HepG2 (cell line): ENCODE results near the gene TROAP. TPM values are rescaled to one million over a fixed set of nuclear protein-coding genes. Genes with fewer than 3 reads are reported as not detected.

Experiments used
- ATAC-seq: fragments of 200-7000 bp; cut with Tn5 transposase; 3 replicates; pipeline ENCODE4 v1.9.1; 2020; ENCODE audit warnings: mild to moderate bottlenecking, moderate library complexity
- BruUV-seq: library from RNA; stranded (reverse); fragments of 400-500 nt; replicated peaks from 2 replicates; lab custom pipeline; 2021; lab: Mats Ljungman, UMichigan
- CTCF ChIA-PET: fragments of 300-600 bp; formaldehyde crosslinking; extraction: SDS; loops from one replicate; lab custom pipeline; 2021; ENCODE audit warnings: low total read pairs, inconsistent platforms, low intra/inter-chr PET ratio; lab: Yijun Ruan, JAX
- POLR2A ChIA-PET: fragments of 350-600 bp; sonication (Branson Sonifier 250); formaldehyde crosslinking; loops from one replicate; lab custom pipeline; 2020; ENCODE audit warnings: antibody characterized with exemption, inconsistent platforms; lab: Yijun Ruan, JAX
- DNase-seq: peaks from one replicate; pipeline ENCODE4 v3.0.0-alpha.2; 2015; ENCODE audit warnings: low spot score
- FAIRE-seq: peaks from 3 replicates; lab custom pipeline; 2011; peaks lifted over from hg19 to GRCh38; lab: Jason Lieb, UNC
- H2AFZ ChIP-seq: one replicate; pipeline ENCODE4 v1.6.1; 2011; ENCODE audit warnings: low read length, inconsistent platforms
- H3K27ac ChIP-seq: fragments of 300-600 bp; 3 replicates; pipeline ENCODE4 v1.8.0; 2011; ENCODE audit warnings: mixed run types, mild to moderate bottlenecking, mixed read lengths, low read length, inconsistent platforms; ENCODE audit not compliant: insufficient read depth; ENCODE audit errors: extremely low read length
- H3K27me3 ChIP-seq, 2 experiments: fragments of 200-600 bp in 1 of 2; 2 replicates in 1 of 2; 3 replicates in 1 of 2; pipeline versions ENCODE4 v1.6.0 to v1.8.0; 2011; ENCODE audit warnings: low read length in 2 of 2, mild to moderate bottlenecking in 2 of 2, moderate library complexity in 2 of 2, inconsistent platforms in 1 of 2; ENCODE audit not compliant: insufficient read depth in 2 of 2, control insufficient read depth in 1 of 2
- H3K36me3 ChIP-seq, 2 experiments: fragments of 200-600 bp in 1 of 2; replicated peaks in 1 of 2; 2 replicates in 1 of 2; 3 replicates in 1 of 2; pipeline versions ENCODE4 v1.5.1 to v1.8.0; 2011; ENCODE audit warnings: low read length in 2 of 2, inconsistent platforms in 1 of 2; ENCODE audit not compliant: insufficient read depth in 2 of 2, control insufficient read depth in 1 of 2
- H3K4me1 ChIP-seq: 2 replicates; pipeline ENCODE4 v1.5.1; 2012; ENCODE audit warnings: low read length, inconsistent platforms; ENCODE audit not compliant: insufficient read depth
- H3K4me2 ChIP-seq: 2 replicates; pipeline ENCODE4 v1.6.0; 2011; ENCODE audit warnings: low read depth, low read length, inconsistent platforms
- H3K4me3 ChIP-seq, 3 experiments: fragments of 200-600 bp in 1 of 3; sonication (generic), shearing (Covaris generic) in 1 of 3; replicated peaks in 1 of 3; 2 replicates each; pipeline ENCODE4 v1.5.1; 2011 to 2016; ENCODE audit warnings: low read length in 3 of 3, inconsistent platforms in 2 of 3, low read depth in 2 of 3, mild to moderate bottlenecking in 2 of 3, control low read depth in 1 of 3, mixed read lengths in 1 of 3; ENCODE audit not compliant: insufficient read depth in 1 of 3
- H3K79me2 ChIP-seq: one replicate; pipeline ENCODE4 v1.6.1; 2011; ENCODE audit warnings: low read length, inconsistent platforms; ENCODE audit not compliant: insufficient read depth
- H3K9ac ChIP-seq: 2 replicates; pipeline ENCODE4 v1.6.0; 2011; ENCODE audit warnings: mild to moderate bottlenecking, low read depth, low read length, inconsistent platforms; ENCODE audit not compliant: insufficient read depth
- H3K9me3 ChIP-seq: 2 replicates; pipeline ENCODE4 v1.5.1; 2012; ENCODE audit warnings: mild to moderate bottlenecking, low read length
- H4K20me1 ChIP-seq: 2 replicates; pipeline ENCODE4 v1.6.0; 2011; ENCODE audit warnings: inconsistent platforms, mild to moderate bottlenecking, low read length, moderate library complexity; ENCODE audit not compliant: insufficient read depth
- ARID2 ChIP-seq: sonication (generic); formaldehyde crosslinking; IDR thresholded peaks from 2 replicates; pipeline ENCODE4 v1.8.1; 2022; ENCODE audit warnings: mild to moderate bottlenecking, missing genetic modification reagents, borderline replicate concordance
- ASH2L ChIP-seq: fragments of 300-600, 200-600 bp; sonication (generic); IDR thresholded peaks from 2 replicates; pipeline ENCODE4 v1.7.0; 2017; ENCODE audit warnings: low read depth, mild to moderate bottlenecking, moderate library complexity, mixed read lengths, low read length; ENCODE audit not compliant: insufficient read length
- CHD2 ChIP-seq: IDR thresholded peaks from 2 replicates; pipeline ENCODE4 v1.6.1; 2011; ENCODE audit warnings: low read depth, low read length, improper control_type of control experiment
- ELF3 ChIP-seq: IDR thresholded peaks from 2 replicates; pipeline ENCODE4 v1.6.1; 2016; ENCODE audit warnings: missing genetic modification reagents, missing compliant biosample characterization
- GABPB1 ChIP-seq: IDR thresholded peaks from 2 replicates; pipeline ENCODE4 v1.6.1; 2016; ENCODE audit warnings: mild to moderate bottlenecking, missing genetic modification reagents, moderate library complexity, missing compliant biosample characterization
- HDAC2 ChIP-seq: sonication (generic); formaldehyde crosslinking; IDR thresholded peaks from 2 replicates; pipeline ENCODE4 v1.4.0; 2020; ENCODE audit warnings: missing genetic modification reagents
- KLF12 ChIP-seq: sonication (generic); formaldehyde crosslinking; IDR thresholded peaks from 2 replicates; pipeline ENCODE4 v1.4.0; 2020; ENCODE audit warnings: missing genetic modification reagents, borderline replicate concordance
- MAFK ChIP-seq, 2 experiments: IDR thresholded peaks in 1 of 2; conservative IDR thresholded peaks in 1 of 2; 2 replicates each; pipeline ENCODE4 v1.6.1; 2011; ENCODE audit warnings: improper control_type of control experiment in 2 of 2, low read length in 2 of 2
- MTA1 ChIP-seq: sonication (generic); formaldehyde crosslinking; IDR thresholded peaks from 2 replicates; pipeline ENCODE4 v1.4.0; 2020; ENCODE audit warnings: missing genetic modification reagents, mild to moderate bottlenecking, borderline replicate concordance
- PCBP1 ChIP-seq: fragments of 200-400 bp; formaldehyde crosslinking; IDR thresholded peaks from 2 replicates; pipeline ENCODE4 v1.6.1; 2017; ENCODE audit warnings: mild to moderate bottlenecking, low read depth, low read length, borderline replicate concordance
- POLR2A ChIP-seq, 2 experiments: IDR thresholded peaks; 2 replicates each; pipeline ENCODE4 v1.6.1; 2011; ENCODE audit warnings: low read depth in 2 of 2, low read length in 2 of 2, mild to moderate bottlenecking in 1 of 2, moderate library complexity in 1 of 2; ENCODE audit not compliant: insufficient read depth in 1 of 2
- PTBP1 ChIP-seq: fragments of 200-400 bp; formaldehyde crosslinking; IDR thresholded peaks from 2 replicates; pipeline ENCODE4 v1.6.1; 2018; ENCODE audit warnings: low read length, low read depth; ENCODE audit not compliant: poor library complexity, severe bottlenecking
- SKI ChIP-seq: fragments of 450-650 bp; IDR thresholded peaks from one replicate; pipeline ENCODE4 v1.6.1; 2018; ENCODE audit warnings: mild to moderate bottlenecking; ENCODE audit not compliant: partially characterized antibody
- YY1 ChIP-seq: IDR thresholded peaks from 2 replicates; pipeline ENCODE4 v1.6.1; 2011; ENCODE audit warnings: low read length, low read depth, moderate library complexity, mild to moderate bottlenecking; ENCODE audit not compliant: insufficient read depth, insufficient replicate concordance
- ZNF281 ChIP-seq: sonication (generic); formaldehyde crosslinking; IDR thresholded peaks from 2 replicates; pipeline ENCODE4 v1.4.0; 2020; ENCODE audit warnings: missing genetic modification reagents, borderline replicate concordance
- ZNF296 ChIP-seq: sonication (generic); formaldehyde crosslinking; conservative IDR thresholded peaks from 2 replicates; pipeline ENCODE4 v1.5.0; 2020; ENCODE audit warnings: mild to moderate bottlenecking, missing genetic modification reagents
- ZNF879 ChIP-seq: sonication (generic); formaldehyde crosslinking; IDR thresholded peaks from 2 replicates; pipeline ENCODE4 v1.8.1; 2023; ENCODE audit warnings: missing genetic modification reagents
- WGBS: methylation state at CpG from one replicate; pipeline ENCODE4 v1.1.6; 2017; ENCODE audit warnings: low lambda C conversion rate; 5-methylcytosine and 5-hydroxymethylcytosine counted together
- in situ Hi-C: cut with HindIII; loops from 2 replicates; pipeline ENCODE4 v1.10.0; 2017; ENCODE audit warnings: low pct_unique_long_range_greater_than_20kb; ENCODE audit not compliant: extremely low pct_ligation_motif_present
- intact Hi-C: fragments of 100-400 bp; cut with micrococcal nuclease; formaldehyde crosslinking; loops from one replicate; pipeline ENCODE4 v1.10.0; 2022; ENCODE audit not compliant: unreplicated experiment
- polyA plus RNA-seq, 8 experiments: library from polyadenylated mRNA; depleted of rRNA in 3 of 8; stranded (reverse) in 7 of 8; unstranded in 1 of 8; fragments of >200 nt; fragmentation: Illumina TruSeq in 4 of 8; extraction: Trizol in 4 of 8; gene quantifications; 2 replicates each; pipeline versions ENCODE4 v1.2.1 to v1.2.3, GENCODE V29; 2011 to 2016; ENCODE audit warnings: low read depth in 4 of 8, missing spikeins in 1 of 8, mixed read lengths in 1 of 8; ENCODE audit not compliant: insufficient read depth in 1 of 8
- total RNA-seq, 5 experiments: library from RNA; depleted of rRNA; stranded (reverse); fragments of >200 nt; fragmentation: Illumina TruSeq; extraction: Trizol; gene quantifications; 2 replicates each; pipeline ENCODE4 v1.2.3, GENCODE V29; 2016; ENCODE audit warnings: low read depth in 1 of 5
- TF ChIP-seq, protein P1 (sequence below): sonication (generic); formaldehyde crosslinking; IDR thresholded peaks from 2 replicates; pipeline ENCODE4 v1.4.0; 2020; ENCODE audit warnings: mild to moderate bottlenecking, missing genetic modification reagents, borderline replicate concordance

Gene TROAP
- total and polyA plus RNA-seq, 2 of the 13 experiments (the other 11 are each of a cell fraction or from before 2014, with no cell fraction given): 22.5 to 30.9 TPM

GRCh38 chr12:49367381-49368239 lies 44.6 kb downstream of the TROAP start, which contains the start of gene SPATS2:
SPATS2 (plus strand) TSS chr12:49367462; CDS start chr12:49461013, 93,551 bp downstream.
- peaks cover 3% of the 10 kb centered on the region; the same call in 1 of the 2 replicates for H4K20me1 ChIP-seq
- WGBS: under 1% methylated on average over 36 of the region's 52 CpGs
- H3K79me2 ChIP-seq: peaks cover 48% of the 10 kb centered on the region
- intact Hi-C loops (loop anchor here (10.0 kb wide), 1 partner anchor 57 kb away; no protein-coding TSS in a partner anchor), in situ Hi-C loops (loop anchor here (5.0 kb wide), 1 partner anchor 130 kb away; no protein-coding TSS in a partner anchor)
- FAIRE-seq (no peak), DNase-seq (no peak), ATAC-seq (no peak; the same call in 2 of the 3 replicates)
- peak within 1 kb of the TSS; percentile 97 for H3K27ac ChIP-seq
- H3K4me1 ChIP-seq: peaks cover 63% of the 10 kb centered on the region
- H3K36me3 ChIP-seq: no peaks in the 10 kb centered on the region; a peak in 1 of 5 replicates
- peak within 1 kb of the TSS; percentile 89 for H3K9ac ChIP-seq
- H3K4me3 ChIP-seq: peak within 1 kb of the TSS; percentile 80 to 97 (median 83)
- H3K4me2 ChIP-seq: peak within 1 kb of the TSS; percentile 81
- ChIA-PET POLR2A (interaction anchor here (0.9 to 2.2 kb wide), 29 partner anchors 10 to 186 kb away, joined by 3 to 41 read pairs (median 5); partner anchors contain the start of genes DNAJC22 and TROAP), CTCF (interaction anchor here (0.7 kb wide), 1 partner anchor 9 kb away, joined by 3 read pairs; no protein-coding TSS in a partner anchor)
- H3K9me3 ChIP-seq: no peaks in the 10 kb centered on the region
- TSS peak; percentile 64 for BruUV-seq
- H2AFZ ChIP-seq: peak within 1 kb of the TSS; percentile 25
- H3K27me3 ChIP-seq: no peaks in the 10 kb centered on the region; a peak in 1 of 5 replicates
- TF ChIP-seq YY1 (peak; percentile 4), HDAC2 (CRISPR knock-in tag) (no peak), ASH2L (no peak), PCBP1 (0 out of 2 replicates have a peak, but pooled peaks have one; percentile 28), GABPB1 (CRISPR knock-in tag) (no peak), KLF12 (CRISPR knock-in tag) (no peak; the same call in 1 of the 2 replicates), SKI (peak; percentile 6), PTBP1 (no peak), ZNF296 (CRISPR knock-in tag) (no peak), MTA1 (peak; percentile 61; the same call in 1 of the 2 replicates), ELF3 (CRISPR knock-in tag) (no peak), ZNF281 (CRISPR knock-in tag) (peak; percentile 90), CHD2 (peak; percentile 59; the same call in 1 of the 2 replicates), ARID2 (CRISPR knock-in tag) (peak; percentile 75; the same call in 1 of the 2 replicates), POLR2A (IDR thresholded peaks at IDR 0.05; ENCODE audit: insufficient read depth in 1 of 2, low read depth in 2 of 2, low read length in 2 of 2) (peak in 1 of 2 experiments; percentile 59; a peak in 2 of 4 replicates), ZNF879 (CRISPR knock-in tag) (no peak), MAFK (conservative IDR thresholded peaks at IDR 0.05 in 1 of 2, IDR thresholded peaks at IDR 0.05 in 1 of 2; ENCODE audit: low read length in 2 of 2) (no peak)
- TF ChIP-seq, protein P1, sequence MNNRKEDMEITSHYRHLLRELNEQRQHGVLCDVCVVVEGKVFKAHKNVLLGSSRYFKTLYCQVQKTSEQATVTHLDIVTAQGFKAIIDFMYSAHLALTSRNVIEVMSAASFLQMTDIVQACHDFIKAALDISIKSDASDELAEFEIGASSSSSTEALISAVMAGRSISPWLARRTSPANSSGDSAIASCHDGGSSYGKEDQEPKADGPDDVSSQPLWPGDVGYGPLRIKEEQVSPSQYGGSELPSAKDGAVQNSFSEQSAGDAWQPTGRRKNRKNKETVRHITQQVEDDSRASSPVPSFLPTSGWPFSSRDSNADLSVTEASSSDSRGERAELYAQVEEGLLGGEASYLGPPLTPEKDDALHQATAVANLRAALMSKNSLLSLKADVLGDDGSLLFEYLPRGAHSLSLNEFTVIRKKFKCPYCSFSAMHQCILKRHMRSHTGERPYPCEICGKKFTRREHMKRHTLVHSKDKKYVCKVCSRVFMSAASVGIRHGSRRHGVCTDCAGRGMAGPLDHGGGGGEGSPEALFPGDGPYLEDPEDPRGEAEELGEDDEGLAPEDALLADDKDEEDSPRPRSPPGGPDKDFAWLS (CRISPR knock-in tag): no peak
